WTC11 (cell line): ENCODE results near the gene PANK4. TPM values are rescaled to one million over a fixed set of nuclear protein-coding genes. Genes with fewer than 3 reads are reported as not detected.

Experiments
- ATAC-seq: fragments of 200-7000 bp; cut with Tn5 transposase; 2 replicates; pipeline ENCODE4 v1.10.0; 2021; ENCODE audit warnings: mild to moderate bottlenecking, moderate library complexity
- CTCF ChIA-PET: fragments of 300-600 bp; sonication (Branson Sonifier 250); formaldehyde crosslinking; loops from one replicate; lab custom pipeline; 2021; ENCODE audit warnings: antibody characterized with exemption; lab: Charles Lee
- POLR2A ChIA-PET: fragments of 350-600 bp; sonication (Branson Sonifier 250); formaldehyde crosslinking; loops from one replicate; lab custom pipeline; 2021; ENCODE audit warnings: antibody characterized with exemption; lab: Charles Lee
- DNase-seq: peaks from one replicate; pipeline ENCODE4 v3.0.0; 2021; ENCODE audit warnings: low spot score
- H3K27ac Mint-ChIP-seq: 2 replicates; pipeline ENCODE4 v1.8.0; 2021; ENCODE audit warnings: mixed read lengths
- H3K27me3 Mint-ChIP-seq: 2 replicates; pipeline ENCODE4 v1.8.0; 2021; ENCODE audit warnings: low read depth, mild to moderate bottlenecking, moderate library complexity, mixed read lengths
- H3K36me3 Mint-ChIP-seq: 2 replicates; pipeline ENCODE4 v1.8.0; 2021; ENCODE audit warnings: mixed read lengths
- H3K4me1 Mint-ChIP-seq: 2 replicates; pipeline ENCODE4 v1.8.0; 2022; ENCODE audit warnings: mixed read lengths
- H3K4me3 Mint-ChIP-seq: 2 replicates; pipeline ENCODE4 v1.8.0; 2021; ENCODE audit warnings: mild to moderate bottlenecking, moderate library complexity, mixed read lengths
- H3K9me3 Mint-ChIP-seq: 2 replicates; pipeline ENCODE4 v1.8.0; 2021; ENCODE audit warnings: mixed read lengths
- CREB1 ChIP-seq: sonication (generic); formaldehyde crosslinking; IDR thresholded peaks from 2 replicates; pipeline ENCODE4 v1.8.0; 2023; ENCODE audit warnings: mild to moderate bottlenecking, missing genetic modification reagents
- HMGA2 ChIP-seq: fragments of 250-450 bp; sonication (Bioruptor Pico); IDR thresholded peaks from 2 replicates; pipeline ENCODE4 v1.4.0; 2021; ENCODE audit warnings: mild to moderate bottlenecking, moderate library complexity
- HMGXB4 ChIP-seq: sonication (generic); formaldehyde crosslinking; IDR thresholded peaks from 2 replicates; pipeline ENCODE4 v1.8.1; 2023; ENCODE audit warnings: mild to moderate bottlenecking, moderate library complexity, missing genetic modification reagents
- IRF2 ChIP-seq: sonication (generic); formaldehyde crosslinking; IDR thresholded peaks from 2 replicates; pipeline ENCODE4 v1.8.0; 2022; ENCODE audit warnings: low read depth, missing genetic modification reagents, borderline replicate concordance
- NFE2L1 ChIP-seq: sonication (generic); formaldehyde crosslinking; IDR thresholded peaks from 2 replicates; pipeline ENCODE4 v1.8.1; 2023; ENCODE audit warnings: missing genetic modification reagents
- NR2C2 ChIP-seq: sonication (generic); formaldehyde crosslinking; IDR thresholded peaks from 2 replicates; pipeline ENCODE4 v1.8.0; 2022; ENCODE audit warnings: mild to moderate bottlenecking, missing genetic modification reagents
- NR3C1 ChIP-seq: sonication (generic); formaldehyde crosslinking; conservative IDR thresholded peaks from 2 replicates; pipeline ENCODE4 v1.8.1; 2023; ENCODE audit warnings: low read depth, mild to moderate bottlenecking, missing genetic modification reagents
- PRRX2 ChIP-seq: fragments of 250-450 bp; sonication (Bioruptor Pico); IDR thresholded peaks from 2 replicates; pipeline ENCODE4 v1.8.0; 2021; ENCODE audit warnings: mild to moderate bottlenecking
- RELA ChIP-seq: sonication (generic); formaldehyde crosslinking; IDR thresholded peaks from 2 replicates; pipeline ENCODE4 v1.8.1; 2022; ENCODE audit warnings: missing genetic modification reagents, mild to moderate bottlenecking, borderline replicate concordance
- TP53 ChIP-seq: sonication (generic); formaldehyde crosslinking; IDR thresholded peaks from 2 replicates; pipeline ENCODE4 v1.8.1; 2023; ENCODE audit warnings: mild to moderate bottlenecking, missing genetic modification reagents
- ZNF138 ChIP-seq: sonication (generic); formaldehyde crosslinking; conservative IDR thresholded peaks from 2 replicates; pipeline ENCODE4 v1.8.1; 2022; ENCODE audit warnings: mild to moderate bottlenecking, moderate library complexity, missing genetic modification reagents
- ZNF219 ChIP-seq: sonication (generic); formaldehyde crosslinking; IDR thresholded peaks from 2 replicates; pipeline ENCODE4 v1.8.0; 2023; ENCODE audit warnings: missing genetic modification reagents, mild to moderate bottlenecking, borderline replicate concordance
- total RNA-seq: library from RNA; stranded (reverse); gene quantifications from 3 replicates; pipeline ENCODE4 v1.2.3, GENCODE V29; 2021
- TF ChIP-seq, protein P1 (sequence below): sonication (generic); formaldehyde crosslinking; IDR thresholded peaks from 2 replicates; pipeline ENCODE4 v1.8.0; 2022; ENCODE audit warnings: mild to moderate bottlenecking, missing genetic modification reagents
- TF ChIP-seq, protein P2 (sequence below): fragments of 250-450 bp; sonication (Bioruptor Pico); IDR thresholded peaks from 2 replicates; pipeline ENCODE4 v1.9.0; 2021; ENCODE audit warnings: moderate library complexity, mild to moderate bottlenecking, inconsistent platforms, borderline replicate concordance
- TF ChIP-seq, protein P3 (sequence below): sonication (generic); formaldehyde crosslinking; IDR thresholded peaks from 2 replicates; pipeline ENCODE4 v1.8.1; 2022; ENCODE audit warnings: mild to moderate bottlenecking, missing genetic modification reagents, moderate library complexity, borderline replicate concordance
- TF ChIP-seq, protein P4 (sequence below): fragments of 200-600 bp; IDR thresholded peaks from 2 replicates; pipeline ENCODE4 v1.8.0; 2022; ENCODE audit warnings: antibody characterized with exemption

The PANK4 gene
- total RNA-seq, 1 experiment from 2014 or later = 52.5 TPM

GRCh38 chr1:2558420-2558819 lies 32.0 kb upstream of the PANK4 start (continued):
- TF ChIP-seq IRF2 (CRISPR knock-in tag) (no peak), ZNF219 (CRISPR knock-in tag) (no peak), NR2C2 (no peak), PRRX2 (CRISPR knock-in tag) (no peak), ZNF138 (no peak), NR3C1 (no peak)
- TF ChIP-seq, protein P1, sequence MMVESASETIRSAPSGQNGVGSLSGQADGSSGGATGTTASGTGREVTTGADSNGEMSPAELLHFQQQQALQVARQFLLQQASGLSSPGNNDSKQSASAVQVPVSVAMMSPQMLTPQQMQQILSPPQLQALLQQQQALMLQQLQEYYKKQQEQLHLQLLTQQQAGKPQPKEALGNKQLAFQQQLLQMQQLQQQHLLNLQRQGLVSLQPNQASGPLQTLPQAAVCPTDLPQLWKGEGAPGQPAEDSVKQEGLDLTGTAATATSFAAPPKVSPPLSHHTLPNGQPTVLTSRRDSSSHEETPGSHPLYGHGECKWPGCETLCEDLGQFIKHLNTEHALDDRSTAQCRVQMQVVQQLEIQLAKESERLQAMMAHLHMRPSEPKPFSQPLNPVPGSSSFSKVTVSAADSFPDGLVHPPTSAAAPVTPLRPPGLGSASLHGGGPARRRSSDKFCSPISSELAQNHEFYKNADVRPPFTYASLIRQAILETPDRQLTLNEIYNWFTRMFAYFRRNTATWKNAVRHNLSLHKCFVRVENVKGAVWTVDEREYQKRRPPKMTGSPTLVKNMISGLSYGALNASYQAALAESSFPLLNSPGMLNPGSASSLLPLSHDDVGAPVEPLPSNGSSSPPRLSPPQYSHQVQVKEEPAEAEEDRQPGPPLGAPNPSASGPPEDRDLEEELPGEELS (CRISPR knock-in tag) = no peak
- TF ChIP-seq, protein P2, sequence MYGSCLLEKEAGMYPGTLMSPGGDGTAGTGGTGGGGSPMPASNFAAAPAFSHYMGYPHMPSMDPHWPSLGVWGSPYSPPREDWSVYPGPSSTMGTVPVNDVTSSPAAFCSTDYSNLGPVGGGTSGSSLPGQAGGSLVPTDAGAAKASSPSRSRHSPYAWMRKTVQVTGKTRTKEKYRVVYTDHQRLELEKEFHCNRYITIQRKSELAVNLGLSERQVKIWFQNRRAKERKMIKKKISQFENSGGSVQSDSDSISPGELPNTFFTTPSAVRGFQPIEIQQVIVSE = no peak

GRCh38 chr1:2557482-2558400 lies 31.3 kb upstream of the PANK4 start:
- H3K4me1 Mint-ChIP-seq = peaks cover 4% of the 10 kb centered on the region; the same call in 1 of the 2 replicates
- no peak overlapping the region for H3K4me3 Mint-ChIP-seq
- H3K9me3 Mint-ChIP-seq = no peaks in the 10 kb centered on the region
- CTCF ChIA-PET = interaction anchor here (1.2 kb wide), 1 partner anchor 12 kb away, joined by 3 read pairs; no protein-coding TSS in a partner anchor
- no peak for ATAC-seq
- no peaks in the 10 kb centered on the region for H3K27me3 Mint-ChIP-seq
- no peaks in the 10 kb centered on the region for H3K36me3 Mint-ChIP-seq
- no peak overlapping the region for H3K27ac Mint-ChIP-seq
- no peak for TF ChIP-seq NR3C1
- TF ChIP-seq, all 79 proteins: peak for 0
- no peak for DNase-seq
- POLR2A ChIA-PET = no interaction called here

DNA sequence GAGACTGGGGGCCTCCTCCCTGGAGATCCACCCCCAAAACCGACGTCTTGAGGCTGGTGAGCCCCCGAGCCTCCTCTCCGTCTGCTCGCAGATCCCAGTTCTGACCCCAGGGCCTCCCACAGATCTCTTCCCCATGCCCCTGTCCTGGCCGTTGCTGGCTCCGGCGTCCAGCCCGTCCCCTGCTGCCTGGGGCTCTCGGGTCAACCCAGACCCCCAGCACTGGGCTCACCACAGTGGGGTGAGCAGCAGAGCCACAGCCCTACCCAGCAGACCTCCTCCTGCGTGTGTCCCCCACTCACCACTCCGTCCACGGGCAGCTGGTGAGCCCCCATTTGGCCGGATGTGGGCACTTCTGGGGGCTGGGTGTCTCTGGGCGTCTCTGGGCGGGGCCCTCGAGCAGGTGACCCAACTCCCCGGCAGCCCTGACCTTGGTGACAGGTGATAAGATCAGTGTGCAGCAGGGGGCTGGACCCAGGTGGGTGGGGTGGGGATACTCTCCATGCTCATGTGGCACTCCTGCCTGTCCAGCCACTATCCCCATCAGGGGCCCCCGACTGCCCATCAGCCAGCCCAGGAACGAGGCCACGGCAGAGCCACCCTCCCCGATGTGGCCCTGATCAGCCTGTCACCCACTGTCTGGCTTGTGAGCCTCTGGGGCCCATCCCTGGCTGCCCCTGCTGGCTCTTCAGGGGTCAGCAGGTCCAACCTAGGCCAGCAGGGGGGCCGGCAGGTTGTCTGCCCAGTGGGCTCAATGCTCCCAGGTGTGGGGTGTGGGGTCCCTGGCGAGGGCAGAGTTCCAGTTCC lies 30.5 kb upstream of the PANK4 start:
- H3K27me3 Mint-ChIP-seq = no peaks in the 10 kb centered on the region
- H3K4me3 Mint-ChIP-seq = no peak overlapping the region
- no peak for ATAC-seq
- H3K36me3 Mint-ChIP-seq = no peaks in the 10 kb centered on the region
- CTCF ChIA-PET = interaction anchor here (0.6 to 1.6 kb wide), 7 partner anchors 9 to 279 kb away, joined by 3 to 8 read pairs (median 4); no protein-coding TSS in a partner anchor
- TF ChIP-seq, protein P3, sequence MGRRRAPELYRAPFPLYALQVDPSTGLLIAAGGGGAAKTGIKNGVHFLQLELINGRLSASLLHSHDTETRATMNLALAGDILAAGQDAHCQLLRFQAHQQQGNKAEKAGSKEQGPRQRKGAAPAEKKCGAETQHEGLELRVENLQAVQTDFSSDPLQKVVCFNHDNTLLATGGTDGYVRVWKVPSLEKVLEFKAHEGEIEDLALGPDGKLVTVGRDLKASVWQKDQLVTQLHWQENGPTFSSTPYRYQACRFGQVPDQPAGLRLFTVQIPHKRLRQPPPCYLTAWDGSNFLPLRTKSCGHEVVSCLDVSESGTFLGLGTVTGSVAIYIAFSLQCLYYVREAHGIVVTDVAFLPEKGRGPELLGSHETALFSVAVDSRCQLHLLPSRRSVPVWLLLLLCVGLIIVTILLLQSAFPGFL (CRISPR knock-in tag) = no peak
- TF ChIP-seq HMGA2 (CRISPR knock-in tag) (no peak), CREB1 (CRISPR knock-in tag) (no peak), RELA (CRISPR knock-in tag) (no peak), NFE2L1 (CRISPR knock-in tag) (no peak), TP53 (CRISPR knock-in tag) (no peak), HMGXB4 (CRISPR knock-in tag) (no peak)
- TF ChIP-seq, protein P4, sequence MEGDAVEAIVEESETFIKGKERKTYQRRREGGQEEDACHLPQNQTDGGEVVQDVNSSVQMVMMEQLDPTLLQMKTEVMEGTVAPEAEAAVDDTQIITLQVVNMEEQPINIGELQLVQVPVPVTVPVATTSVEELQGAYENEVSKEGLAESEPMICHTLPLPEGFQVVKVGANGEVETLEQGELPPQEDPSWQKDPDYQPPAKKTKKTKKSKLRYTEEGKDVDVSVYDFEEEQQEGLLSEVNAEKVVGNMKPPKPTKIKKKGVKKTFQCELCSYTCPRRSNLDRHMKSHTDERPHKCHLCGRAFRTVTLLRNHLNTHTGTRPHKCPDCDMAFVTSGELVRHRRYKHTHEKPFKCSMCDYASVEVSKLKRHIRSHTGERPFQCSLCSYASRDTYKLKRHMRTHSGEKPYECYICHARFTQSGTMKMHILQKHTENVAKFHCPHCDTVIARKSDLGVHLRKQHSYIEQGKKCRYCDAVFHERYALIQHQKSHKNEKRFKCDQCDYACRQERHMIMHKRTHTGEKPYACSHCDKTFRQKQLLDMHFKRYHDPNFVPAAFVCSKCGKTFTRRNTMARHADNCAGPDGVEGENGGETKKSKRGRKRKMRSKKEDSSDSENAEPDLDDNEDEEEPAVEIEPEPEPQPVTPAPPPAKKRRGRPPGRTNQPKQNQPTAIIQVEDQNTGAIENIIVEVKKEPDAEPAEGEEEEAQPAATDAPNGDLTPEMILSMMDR = no peak
- DNase-seq = no peak
- no peaks in the 10 kb centered on the region for H3K9me3 Mint-ChIP-seq
- no peak overlapping the region for H3K27ac Mint-ChIP-seq
- H3K4me1 Mint-ChIP-seq = peaks cover 4% of the 10 kb centered on the region; the same call in 1 of the 2 replicates
- POLR2A ChIA-PET = no interaction called here
